Tibial nerve (tissue), 4 donors: ENCODE measurements around the gene SEC16A. TPM values are rescaled to one million over a fixed set of nuclear protein-coding genes. Genes with fewer than 3 reads are reported as not detected.

Experiments used
- DNase-seq, 2 donors: peaks; one replicate each; pipeline ENCODE4 v3.0.0-alpha.2; 2019; ENCODE audit warnings: low spot score in 2 of 2
- H3K27ac ChIP-seq, 4 donors: fragments of 200-600 bp; sonication (generic) in 3 of 4; one replicate each; pipeline ENCODE4 v1.5.1; 2017 to 2019; ENCODE audit warnings: mild to moderate bottlenecking in 1 of 4
- H3K27me3 ChIP-seq, 2 donors: fragments of 200-600 bp; sonication (generic) in 1 of 2; one replicate each; pipeline versions ENCODE4 v1.5.1 to v1.6.0; 2017 to 2019
- H3K36me3 ChIP-seq, 3 donors: fragments of 200-600 bp; sonication (generic); one replicate each; pipeline ENCODE4 v1.5.1; 2018 to 2019
- H3K4me1 ChIP-seq, 4 donors: fragments of 200-600 bp; sonication (generic) in 3 of 4; one replicate each; pipeline ENCODE4 v1.5.1; 2017 to 2019
- H3K4me3 ChIP-seq, 4 donors: fragments of 200-600 bp; sonication (generic) in 3 of 4; one replicate each; pipeline ENCODE4 v1.5.1; 2017 to 2019; ENCODE audit warnings: mild to moderate bottlenecking in 1 of 4, moderate library complexity in 1 of 4
- H3K9me3 ChIP-seq, 4 donors: fragments of 200-600 bp; sonication (generic) in 3 of 4; one replicate each; pipeline ENCODE4 v1.5.1; 2017 to 2019
- CTCF ChIP-seq, 5 experiments: fragments of 200-600 bp in 3 of 5; fragments of 450-650 bp in 2 of 5; sonication (generic) in 3 of 5; IDR thresholded peaks; one replicate each; pipeline ENCODE4 v1.5.1; 2016 to 2019; ENCODE audit warnings: antibody characterized with exemption in 5 of 5, mild to moderate bottlenecking in 3 of 5, moderate library complexity in 2 of 5
- EP300 ChIP-seq, 2 donors: sonication (generic); formaldehyde crosslinking; IDR thresholded peaks; one replicate each; pipeline ENCODE4 v1.6.1; 2017; ENCODE audit warnings: antibody characterized with exemption in 2 of 2, mild to moderate bottlenecking in 1 of 2
- POLR2A ChIP-seq, 2 donors: fragments of 450-650 bp; IDR thresholded peaks; one replicate each; pipeline ENCODE4 v1.6.1; 2017; ENCODE audit warnings: antibody characterized with exemption in 2 of 2, mild to moderate bottlenecking in 2 of 2, moderate library complexity in 2 of 2
- WGBS, 2 donors: methylation state at CpG; one replicate each; pipeline ENCODE4 v1.1.5; 2018; 5-methylcytosine and 5-hydroxymethylcytosine counted together
- total RNA-seq, 4 donors: library from RNA; depleted of rRNA; stranded (reverse); fragments of >200 nt; gene quantifications; one replicate each; pipeline ENCODE4 v1.1.0, GENCODE V29; 2016

SEC16A gene
- total RNA-seq, 4 donors from 2014 or later, result 45.8 to 67.5 (median 47.9) TPM

GRCh38 chr9:136489731-136490130 lies 6.9 kb upstream of the SEC16A start:
- Histone ChIP-seq H3K4me1 (peaks cover 0 to 42% (median 20%) of the 10 kb centered on the region in 4 donors), H3K36me3 (no peaks in the 10 kb centered on the region), H3K27me3 (no peaks in the 10 kb centered on the region), H3K4me3 (no peak overlapping the region), H3K9me3 (no peaks in the 10 kb centered on the region), H3K27ac (no peak overlapping the region)
- TF ChIP-seq CTCF (IDR thresholded peaks at IDR 0.05), result no peak
- no peak for TF ChIP-seq POLR2A (IDR thresholded peaks at IDR 0.05)
- WGBS, 2 donors, result 85 to 86% methylated on average over 17 of the region's 17 CpGs
- no peak for DNase-seq

GRCh38 chr9:136488247-136489214 lies 5.7 kb upstream of the SEC16A start:
- peak in 1 of 2 donors; percentile 67 for DNase-seq
- TF ChIP-seq CTCF (IDR thresholded peaks at IDR 0.05), result peak; percentile 94 to 100 (median 98)
- no peak for TF ChIP-seq POLR2A (IDR thresholded peaks at IDR 0.05)
- no peak for TF ChIP-seq EP300 (IDR thresholded peaks at IDR 0.05)
- Histone ChIP-seq H3K4me1 (peaks cover 0 to 39% (median 20%) of the 10 kb centered on the region in 4 donors), H3K27me3 (no peaks in the 10 kb centered on the region), H3K36me3 (no peaks in the 10 kb centered on the region), H3K27ac (no peak overlapping the region), H3K9me3 (no peaks in the 10 kb centered on the region), H3K4me3 (no peak overlapping the region)
- 16 to 26% methylated on average over 19 to 22 of the region's 22 CpGs for WGBS, 2 donors

- peaks cover 0 to 31% (median 14%) of the 10 kb centered on the region in 4 donors for H3K4me1 ChIP-seq
- H3K27me3 ChIP-seq, result no peaks in the 10 kb centered on the region
- no peak overlapping the region for H3K27ac ChIP-seq
- 84 to 89% methylated on average over 5 to 7 of the region's 7 CpGs for WGBS, 2 donors
- no peak for TF ChIP-seq POLR2A (IDR thresholded peaks at IDR 0.05)
- TF ChIP-seq CTCF (IDR thresholded peaks at IDR 0.05), result no peak
- no peak for TF ChIP-seq EP300 (IDR thresholded peaks at IDR 0.05)
- no peaks in the 10 kb centered on the region for H3K36me3 ChIP-seq
- no peak overlapping the region for H3K4me3 ChIP-seq
- no peaks in the 10 kb centered on the region for H3K9me3 ChIP-seq
- no peak for DNase-seq
Observed at GRCh38 chr9:136487672-136488071, 4.8 kb upstream of the SEC16A start.

GRCh38 chr9:136486823-136487620 lies 4.2 kb upstream of the SEC16A start:
- H3K36me3 ChIP-seq, result no peaks in the 10 kb centered on the region
- no peaks in the 10 kb centered on the region for H3K27me3 ChIP-seq
- H3K9me3 ChIP-seq, result no peaks in the 10 kb centered on the region
- 93 to 95% methylated on average over 18 of the region's 18 CpGs for WGBS, 2 donors
- TF ChIP-seq CTCF (IDR thresholded peaks at IDR 0.05), result no peak
- no peak for TF ChIP-seq EP300 (IDR thresholded peaks at IDR 0.05)
- no peak for TF ChIP-seq POLR2A (IDR thresholded peaks at IDR 0.05)
- H3K4me3 ChIP-seq, result no peak overlapping the region
- no peak overlapping the region for H3K27ac ChIP-seq
- peaks cover 0 to 31% (median 16%) of the 10 kb centered on the region in 4 donors for H3K4me1 ChIP-seq
- no peak for DNase-seq
